ENCODE data around the gene MBNL2.
A peak's percentile ranks its signal among the peaks of the same experiment; 100 is the strongest.
"Not testable (repeated sequence)": the region's sequence is repeated elsewhere in the genome, so short reads cannot be mapped to it uniquely, and the experiment has no call there.

The MBNL2 gene

DNA sequence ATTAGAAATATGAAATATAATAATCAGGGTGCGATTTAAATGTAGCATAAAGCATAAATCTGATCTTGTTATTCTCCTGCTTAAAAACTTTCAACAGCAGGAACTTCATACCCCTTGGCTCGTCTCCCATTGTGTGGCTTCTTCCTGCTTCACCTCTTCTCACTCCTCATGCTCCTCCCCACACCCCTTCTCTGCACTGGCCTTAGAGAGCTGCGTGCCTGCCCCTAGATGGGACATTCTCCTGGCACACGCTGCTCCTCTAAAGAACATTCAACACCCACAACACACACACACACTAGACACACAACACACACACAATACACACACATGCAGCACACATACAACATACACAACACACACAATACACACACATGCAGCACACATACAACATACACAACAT, 107.2 kb downstream of the MBNL2 start:
- no peak for DNase-seq

DNA sequence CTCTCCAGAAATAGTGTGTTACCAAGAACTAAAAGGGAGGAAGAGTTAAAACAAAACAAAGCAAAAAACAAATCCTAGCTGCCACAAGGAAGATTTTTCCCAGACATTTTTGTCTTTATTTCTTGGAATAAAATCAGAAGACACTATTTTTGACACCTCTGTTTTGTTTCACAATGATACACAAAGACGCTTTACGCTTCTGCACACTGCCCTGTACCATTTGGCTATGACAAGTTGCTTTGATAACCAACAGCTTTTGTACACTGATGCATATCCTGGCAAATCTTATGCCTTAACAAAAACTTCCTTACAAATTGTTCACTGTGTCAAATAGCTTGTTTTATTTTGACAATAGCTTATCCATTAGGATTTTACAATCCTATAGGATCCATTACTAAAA, 108.3 kb downstream of the MBNL2 start:
- no peak for DNase-seq

DNA sequence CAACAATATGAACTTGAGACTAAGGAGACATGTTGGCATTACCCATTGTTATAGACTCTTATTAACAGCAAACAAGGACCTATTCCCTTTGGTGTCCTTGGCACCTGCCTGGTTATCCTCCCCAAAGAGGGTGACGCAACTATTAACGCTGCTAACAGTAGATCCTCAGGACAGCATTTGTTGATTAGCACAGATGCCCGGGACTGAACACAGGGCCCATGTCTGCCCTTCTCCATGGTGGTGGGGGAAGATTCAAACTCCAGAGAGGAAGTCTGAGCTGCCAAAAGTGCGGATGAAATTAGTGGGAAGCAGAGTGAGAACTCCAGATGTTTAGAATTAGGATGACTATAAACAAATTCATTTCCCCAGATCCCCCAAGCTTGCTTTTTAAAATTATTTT, 110.6 kb downstream of the MBNL2 start:
- no peak for DNase-seq

DNA sequence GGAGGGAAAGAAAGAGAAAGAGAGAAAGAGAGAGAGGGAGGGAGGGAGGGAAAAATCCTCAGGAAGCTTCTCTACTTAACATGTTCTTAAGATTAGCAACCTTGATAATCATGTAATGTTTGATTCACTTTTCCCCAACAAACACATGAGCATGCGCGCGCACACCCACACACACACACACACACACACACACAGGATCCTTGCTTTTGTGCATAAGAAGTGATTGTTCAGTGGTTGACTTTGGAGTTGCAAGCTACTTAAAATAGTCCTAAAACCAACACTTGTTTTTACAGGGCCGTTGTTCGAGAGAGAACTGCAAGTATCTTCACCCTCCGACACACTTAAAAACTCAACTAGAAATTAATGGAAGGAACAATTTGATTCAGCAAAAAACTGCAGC, 111.8 kb downstream of the MBNL2 start:
- DNase-seq: no peak

DNA sequence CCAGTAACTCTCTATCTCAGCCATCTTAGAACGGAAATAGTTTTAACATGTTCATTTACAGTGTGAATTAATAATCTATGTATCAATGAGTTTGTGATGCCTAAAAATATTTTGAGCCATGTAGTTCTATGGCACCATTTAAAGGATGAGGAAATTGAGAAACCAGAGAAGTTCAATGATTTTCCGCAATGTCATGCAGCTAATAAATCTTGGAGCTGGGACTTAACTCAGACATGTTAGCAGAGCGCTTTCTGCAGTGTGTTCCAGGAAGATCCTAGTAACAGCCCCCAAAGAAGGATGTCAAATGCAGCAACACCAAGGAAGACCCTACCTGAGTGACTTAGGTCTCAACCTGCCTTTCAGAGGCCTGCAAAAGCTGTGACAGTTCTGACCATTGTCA, 112.6 kb downstream of the MBNL2 start:
- DNase-seq: no peak

DNA sequence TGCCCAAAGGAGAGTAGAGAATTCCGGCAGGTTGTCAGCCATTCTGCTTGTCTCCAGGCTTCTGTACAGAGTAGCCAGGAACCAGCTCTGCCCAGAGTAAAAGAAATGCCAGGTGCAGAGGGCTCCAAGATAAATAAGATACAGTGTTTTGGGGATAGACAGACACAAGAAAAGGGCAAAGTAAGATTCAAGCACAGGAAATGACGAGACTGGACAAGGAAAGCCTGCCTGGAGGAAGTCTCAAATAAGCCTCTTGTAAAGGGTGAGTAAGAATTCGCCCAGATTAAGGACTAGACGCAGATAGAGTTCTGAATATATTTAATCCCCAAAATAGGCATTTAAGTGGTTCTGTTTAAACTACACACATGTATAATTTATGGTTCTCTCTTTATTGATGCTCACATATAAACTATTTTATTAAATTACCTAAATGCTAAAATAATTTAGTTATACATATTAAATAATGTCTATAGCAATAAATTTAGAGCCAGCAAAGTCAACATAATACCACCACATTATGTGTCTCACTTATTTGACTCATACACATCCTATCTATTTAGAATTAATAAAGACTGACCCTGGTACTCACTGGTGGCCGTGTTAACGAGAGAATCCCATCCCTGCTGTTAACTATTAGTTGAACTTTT, 113.5 kb downstream of the MBNL2 start:
- DNase-seq: no peak

DNA sequence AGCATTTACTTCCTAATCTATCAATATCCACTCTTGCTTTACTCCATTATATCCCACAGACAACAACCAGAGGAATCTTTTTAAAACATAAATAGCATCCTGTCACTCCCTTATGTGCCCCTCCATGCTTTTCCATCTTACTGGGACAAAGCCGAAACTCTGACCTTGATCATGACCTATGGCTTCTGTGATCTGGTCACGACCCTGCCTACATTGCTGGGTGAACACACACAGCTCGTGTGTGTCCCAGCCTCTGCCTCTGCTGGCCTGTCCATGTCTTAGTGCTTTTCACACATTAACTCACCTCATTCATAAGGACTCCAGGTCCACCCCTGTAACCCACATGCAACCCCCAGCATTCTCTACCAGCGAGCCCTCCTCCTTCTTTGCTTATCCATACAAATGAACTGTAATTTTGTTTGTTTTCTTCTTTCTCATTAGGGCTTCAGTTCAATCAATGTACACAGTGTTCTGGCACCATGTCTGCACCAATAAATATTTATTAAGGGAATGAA, 115.9 kb downstream of the MBNL2 start:
- no peak for DNase-seq

DNA sequence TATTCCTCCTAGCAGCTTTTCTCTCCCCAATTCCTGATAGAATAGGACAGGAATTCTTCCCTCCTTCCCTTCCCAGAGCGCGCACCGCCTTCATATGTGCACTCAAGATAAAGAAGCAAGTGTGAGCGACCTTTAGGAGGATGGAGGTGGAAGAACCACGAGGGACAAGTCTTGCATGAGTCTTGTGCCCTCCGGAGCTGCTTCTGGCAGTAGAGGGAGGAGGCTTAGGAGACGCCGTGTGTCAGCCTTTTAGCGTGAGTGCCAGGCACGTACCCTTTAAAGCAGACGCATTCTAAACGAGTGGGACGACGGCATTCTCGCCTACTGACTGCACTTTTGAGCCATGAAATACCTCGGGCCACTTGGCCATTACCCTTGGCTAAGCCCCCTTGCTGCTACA, 116.4 kb downstream of the MBNL2 start:
- no peak for DNase-seq

DNA sequence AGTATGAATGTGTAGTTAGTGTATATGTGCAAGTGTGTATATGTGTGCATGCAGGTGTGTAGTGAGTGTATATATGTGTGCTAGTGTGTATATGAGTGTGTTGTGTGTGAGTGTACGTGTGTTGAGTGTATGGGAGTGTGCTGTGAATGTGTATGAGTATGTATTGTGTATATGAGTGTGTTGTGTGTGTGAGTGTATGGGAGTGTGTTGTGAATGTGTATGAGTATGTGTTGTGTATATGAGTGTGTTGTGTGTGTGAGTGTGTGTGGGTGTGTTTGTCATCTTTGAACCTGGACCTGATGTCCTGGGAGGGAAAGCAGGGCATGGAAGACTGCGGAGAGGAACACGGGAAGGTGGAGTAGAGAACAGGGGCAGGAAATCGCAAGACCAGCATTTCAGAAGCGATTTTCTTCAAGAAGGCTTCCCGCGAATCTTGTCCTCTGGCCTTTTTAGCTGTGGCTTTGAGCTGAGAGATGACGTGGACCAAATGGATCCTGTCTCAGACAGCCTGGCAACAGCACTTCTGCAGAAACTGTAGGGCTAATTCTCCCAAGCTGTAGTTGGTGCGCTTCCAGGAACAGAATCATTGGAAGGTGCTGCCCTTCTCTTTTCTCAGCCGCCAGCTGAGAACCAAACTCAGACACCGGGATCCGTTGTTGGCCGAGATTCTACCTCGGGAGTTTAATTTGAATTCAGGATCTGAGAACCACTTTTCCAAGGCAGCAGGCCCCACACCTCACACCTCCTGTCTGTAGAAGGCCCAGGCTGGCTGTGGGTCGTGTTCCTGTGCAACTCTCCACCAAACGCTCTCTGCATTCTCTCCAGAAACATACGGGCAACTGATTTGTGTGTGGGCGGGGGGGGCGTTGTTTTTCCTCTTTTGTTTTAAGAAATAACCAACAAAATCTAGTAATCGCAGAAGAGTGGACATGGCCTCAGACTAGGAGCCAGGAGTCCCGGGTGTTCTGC, 117.2 kb downstream of the MBNL2 start:
- no peak for DNase-seq

DNA sequence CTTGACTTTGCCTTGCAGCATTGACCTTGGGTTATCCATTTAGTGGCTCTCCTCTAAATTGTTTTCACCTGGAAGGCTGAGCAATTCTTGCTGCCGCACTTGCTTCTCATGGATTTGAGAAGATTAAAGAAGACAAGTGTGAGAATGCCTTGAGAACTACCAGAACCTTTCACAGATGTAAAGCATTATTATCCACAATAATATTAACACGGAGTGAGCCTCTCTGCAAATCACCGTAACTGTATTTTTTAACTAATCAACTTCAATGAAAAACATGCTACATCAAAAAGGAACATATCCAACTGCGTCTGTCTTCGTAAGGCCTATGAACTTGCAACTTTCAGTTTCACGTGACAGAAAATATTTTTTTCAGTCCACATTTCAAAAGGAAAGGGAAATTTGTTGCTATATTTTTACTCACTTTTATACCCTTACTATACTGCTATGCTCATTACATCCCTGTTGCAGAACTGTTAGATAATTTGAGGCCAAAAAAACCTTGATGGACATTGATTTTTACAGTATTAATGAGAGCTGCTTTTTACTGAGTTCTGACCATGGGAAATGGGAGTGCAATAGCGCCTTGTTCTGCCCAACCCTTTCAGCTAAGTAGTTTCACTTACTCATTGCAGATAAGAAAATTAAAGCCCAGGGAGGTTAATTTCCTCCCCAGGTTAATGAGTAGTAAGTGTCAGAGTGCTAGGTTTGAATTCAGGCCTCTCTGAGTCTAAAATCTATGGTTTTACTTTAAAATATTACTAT, 118.0 kb downstream of the MBNL2 start:
- no peak for DNase-seq

DNA sequence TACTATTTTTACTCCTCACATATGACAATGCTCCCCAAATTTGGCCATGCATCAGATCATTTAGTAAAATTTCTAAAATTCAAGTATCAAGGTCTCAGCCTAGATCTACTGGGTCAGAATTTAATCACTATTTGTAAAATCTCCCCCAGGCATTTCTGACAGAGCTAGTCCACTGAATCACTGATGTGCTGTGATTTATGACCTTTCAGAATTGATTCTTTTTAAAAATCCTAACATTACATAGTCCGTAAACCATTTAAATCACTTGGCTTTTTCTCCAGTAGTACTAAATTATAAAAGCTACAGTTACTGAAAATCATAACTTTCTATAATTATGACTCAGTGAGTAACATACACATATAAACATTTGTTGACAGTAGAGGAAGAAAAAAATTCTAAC, 119.0 kb downstream of the MBNL2 start:
- no peak for DNase-seq

DNA sequence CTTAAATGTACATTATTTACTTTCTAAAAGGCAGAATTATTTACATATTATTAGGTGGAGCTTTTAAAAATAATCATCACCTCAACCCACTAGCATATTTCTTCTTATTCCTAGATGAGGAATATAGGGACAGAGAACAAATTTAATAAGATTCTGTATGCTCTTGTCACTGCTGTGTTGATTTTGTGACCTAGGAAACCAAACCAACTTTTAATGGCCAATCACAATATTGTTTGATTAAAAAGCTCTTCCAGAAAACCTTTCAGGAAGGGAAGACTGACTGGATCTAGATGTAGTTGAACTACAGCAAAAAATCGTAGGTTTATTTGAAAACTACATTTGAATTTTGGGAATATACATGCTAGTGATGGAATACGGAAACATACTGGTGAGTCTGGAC, 120.0 kb downstream of the MBNL2 start:
- no peak for DNase-seq

DNA sequence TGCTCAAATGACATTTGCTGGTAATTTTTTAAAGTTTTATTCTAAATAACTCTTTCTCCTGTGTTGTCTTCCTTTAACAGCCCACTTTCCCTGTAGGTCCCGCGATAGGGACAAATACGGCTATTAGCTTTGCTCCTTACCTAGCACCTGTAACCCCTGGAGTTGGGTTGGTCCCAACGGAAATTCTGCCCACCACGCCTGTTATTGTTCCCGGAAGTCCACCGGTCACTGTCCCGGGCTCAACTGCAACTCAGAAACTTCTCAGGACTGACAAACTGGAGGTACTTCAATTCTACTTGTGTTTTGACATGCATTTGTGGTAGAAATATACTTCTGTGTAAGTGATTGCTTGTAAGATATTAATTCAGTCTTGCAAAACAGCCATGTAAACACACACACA, 120.8 kb downstream of the MBNL2 start:
- DNase-seq: no peak

DNA sequence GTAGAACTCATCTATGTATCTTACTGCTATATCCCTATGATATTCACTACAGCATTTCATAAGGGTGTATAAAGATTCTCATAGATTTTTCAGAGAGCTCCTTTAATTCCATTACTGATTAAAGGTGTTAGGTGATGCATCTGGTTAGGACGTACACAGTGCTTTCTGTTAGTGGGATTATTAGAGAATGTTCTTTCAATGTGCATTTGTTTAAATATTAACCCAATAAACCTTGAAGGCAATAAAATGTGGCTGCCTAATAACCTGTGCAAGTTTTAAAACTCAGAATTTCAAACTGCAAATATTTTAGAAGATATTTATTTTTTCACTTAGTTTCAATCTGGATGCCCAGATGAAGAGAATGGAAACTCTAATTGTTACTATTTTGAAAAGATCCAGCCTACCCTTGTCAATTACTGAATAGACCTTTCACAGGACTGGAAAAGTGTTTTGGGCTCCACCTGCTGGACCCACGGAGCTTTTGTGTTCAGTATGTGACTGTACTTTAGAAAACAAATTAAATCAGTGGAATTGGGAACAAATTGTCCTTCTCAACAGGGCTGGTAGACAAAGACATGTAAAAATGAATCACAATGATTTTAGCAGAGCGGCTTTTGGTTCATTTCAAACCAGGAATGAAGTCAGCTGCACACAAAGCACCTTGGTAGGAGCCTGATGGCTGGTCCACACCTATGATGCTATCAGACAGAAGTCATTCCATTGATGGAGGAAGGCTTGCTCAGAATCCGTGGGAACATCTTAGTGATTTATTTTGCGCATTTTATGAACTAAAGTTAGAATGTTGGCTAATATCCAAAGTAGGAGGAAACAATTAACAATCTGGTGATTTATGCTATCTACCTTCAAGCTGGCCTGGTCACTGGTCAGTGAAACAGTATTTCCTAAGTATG, 122.4 kb downstream of the MBNL2 start:
- DNase-seq: peak; percentile 56

DNA sequence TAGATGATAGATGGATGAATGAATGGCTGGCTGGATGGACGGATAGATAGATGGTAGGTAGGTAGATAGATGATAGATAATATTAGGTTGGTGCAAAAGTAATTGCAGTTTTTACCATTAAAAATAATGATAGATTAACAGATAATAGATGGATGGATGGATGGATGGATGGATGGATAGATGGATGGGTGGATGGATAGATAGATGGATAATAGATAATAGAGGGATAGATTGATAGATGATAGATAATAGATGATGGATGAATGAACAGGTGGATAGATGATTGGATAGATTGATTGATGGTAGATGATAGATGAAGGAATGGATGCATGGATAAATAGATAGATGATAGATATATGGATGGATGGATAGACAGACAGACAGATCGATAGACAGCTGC, 124.0 kb downstream of the MBNL2 start:
- DNase-seq: no peak

DNA sequence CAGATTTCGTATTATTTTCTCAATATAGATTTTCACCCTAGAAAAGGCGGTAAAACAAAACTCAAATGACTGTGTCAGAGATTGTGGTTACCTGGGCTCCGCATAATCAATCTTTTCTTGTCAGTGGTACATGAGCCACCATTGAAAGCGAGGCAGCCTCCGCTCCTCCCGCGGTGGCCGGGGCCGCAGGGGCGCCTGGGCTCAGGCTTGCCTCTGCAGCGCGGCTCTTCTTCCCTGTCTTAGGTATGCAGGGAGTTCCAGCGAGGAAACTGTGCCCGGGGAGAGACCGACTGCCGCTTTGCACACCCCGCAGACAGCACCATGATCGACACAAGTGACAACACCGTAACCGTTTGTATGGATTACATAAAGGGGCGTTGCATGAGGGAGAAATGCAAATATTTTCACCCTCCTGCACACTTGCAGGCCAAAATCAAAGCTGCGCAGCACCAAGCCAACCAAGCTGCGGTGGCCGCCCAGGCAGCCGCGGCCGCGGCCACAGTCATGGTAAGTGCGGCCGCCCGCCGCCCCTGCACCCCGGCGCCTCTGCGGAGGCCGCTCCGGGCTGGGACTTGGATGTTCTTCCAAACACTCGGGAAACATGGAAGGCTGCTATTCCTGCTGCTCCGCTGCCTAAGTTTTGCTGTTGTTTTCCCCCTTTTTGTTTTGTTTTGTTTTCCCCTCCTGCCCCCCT, 124.6 kb downstream of the MBNL2 start:
- DNase-seq: no peak

DNA sequence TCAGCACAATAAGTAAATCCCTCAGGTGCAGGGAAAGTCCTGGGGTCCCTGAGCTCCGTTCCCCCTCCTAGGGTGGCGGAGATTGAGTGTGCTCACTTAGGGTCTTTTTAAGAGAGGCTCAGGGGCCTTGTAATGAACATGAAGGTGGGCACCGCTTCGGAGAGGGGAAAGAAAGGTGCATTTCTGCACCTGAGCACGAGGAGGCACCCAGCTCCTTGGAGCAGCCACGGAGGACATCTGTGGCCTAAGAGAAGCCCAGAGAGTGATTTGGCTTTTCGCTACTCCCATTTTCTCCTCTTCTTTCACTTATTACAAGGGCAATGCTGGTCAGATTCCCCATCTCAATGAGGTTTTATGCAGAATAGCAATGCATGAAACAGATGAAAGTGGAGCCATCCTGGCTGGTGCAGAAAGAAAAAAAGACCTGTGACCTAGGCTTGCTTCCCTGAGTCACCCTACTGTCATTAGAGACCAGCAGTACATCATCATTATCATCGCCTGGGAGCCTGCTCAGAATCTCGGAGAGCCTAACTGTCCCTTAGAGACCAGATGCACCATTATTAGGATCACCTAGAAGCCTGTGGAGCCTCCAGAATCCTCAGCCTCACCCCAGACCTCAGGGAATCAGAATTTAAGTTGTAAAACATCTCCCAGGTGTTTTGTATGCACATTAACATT, 125.3 kb downstream of the MBNL2 start:
- DNase-seq: no peak

DNA sequence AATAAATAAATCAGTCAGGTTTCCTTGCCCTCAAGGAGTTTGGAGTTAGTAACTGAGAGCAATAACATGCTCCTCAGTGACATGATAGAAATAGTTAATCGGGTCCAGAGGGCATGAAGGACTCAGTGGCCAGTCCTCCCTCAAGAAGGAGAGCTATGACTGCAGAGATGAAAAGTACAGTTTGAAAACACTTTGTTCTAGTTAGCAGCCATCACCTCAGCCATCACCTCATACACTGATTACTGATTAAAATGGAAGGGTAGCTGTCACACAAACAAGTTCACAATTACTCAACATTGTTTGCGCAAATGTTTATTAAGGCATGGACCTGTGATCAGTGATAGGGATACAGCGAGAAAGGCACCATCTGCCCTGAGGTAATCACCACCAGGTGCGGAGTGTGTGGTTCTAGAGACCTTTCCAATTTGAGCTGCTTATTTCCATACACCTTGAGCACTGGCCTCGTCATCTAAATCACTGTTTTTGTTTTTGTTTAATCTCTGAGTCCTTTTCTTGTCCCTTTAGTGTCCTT, 126.5 kb downstream of the MBNL2 start:
- no peak for DNase-seq

DNA sequence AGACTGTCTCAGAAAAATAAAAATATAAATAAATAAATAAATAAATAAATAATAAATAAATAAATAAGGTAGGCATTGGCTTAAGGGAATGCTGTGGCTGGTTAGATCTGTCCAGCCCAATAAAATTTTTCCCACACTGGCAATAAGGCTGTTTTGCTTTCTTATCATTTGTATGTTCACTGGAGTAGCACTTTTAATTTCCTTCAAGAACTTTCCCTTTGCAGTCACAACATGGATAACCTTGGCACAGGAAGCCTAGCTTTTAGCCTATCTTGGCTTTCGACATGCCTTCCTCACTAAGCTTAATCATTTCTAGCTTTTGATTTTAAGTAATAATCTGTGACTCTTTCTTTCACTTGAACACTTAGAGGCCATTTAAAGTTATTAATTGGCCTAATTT, 129.9 kb downstream of the MBNL2 start:
- DNase-seq: not testable (repeated sequence)

DNA sequence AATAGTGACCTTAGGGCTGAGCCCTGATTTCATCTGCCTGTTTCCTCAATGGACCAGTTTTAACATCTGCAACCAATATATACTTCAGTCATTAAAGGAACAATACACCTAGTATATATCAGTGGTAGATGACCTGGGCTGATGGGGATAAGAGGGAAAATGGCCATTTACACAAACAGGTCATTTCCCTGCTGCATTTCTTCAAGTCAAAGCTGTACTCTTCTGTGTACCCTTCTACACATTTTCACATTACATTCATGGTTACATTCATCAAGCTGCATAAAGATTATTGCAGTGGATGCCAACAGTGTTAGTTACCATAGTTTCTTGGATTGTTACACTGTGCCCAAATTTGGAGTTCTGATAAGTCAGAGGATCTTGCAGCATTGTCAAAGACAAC, 130.7 kb downstream of the MBNL2 start:
- DNase-seq: no peak
